Erythroblast (primary cell): ENCODE data around the gene PHOX2A.

ENCODE experiments used
- GATA1 ChIP-seq: IDR thresholded peaks from 2 replicates; pipeline ENCODE4 v1.6.1; 2011; ENCODE audit warnings: low read depth, mild to moderate bottlenecking, control low read depth, low read length, moderate library complexity
- POLR2A ChIP-seq: IDR thresholded peaks from 2 replicates; pipeline ENCODE4 v1.6.1; 2011; ENCODE audit warnings: mild to moderate bottlenecking, low read length

GRCh38 chr11:72220696-72221363, 23.1 kb downstream of the PHOX2A start:
- TF ChIP-seq POLR2A (no peak), GATA1 (no peak)
